Keratinocyte (primary cell): ENCODE data around the gene RIN3.

Source experiments
- EZH2 ChIP-seq: IDR thresholded peaks from one replicate; pipeline ENCODE4 v1.6.1; 2012; ENCODE audit warnings: inconsistent platforms, mild to moderate bottlenecking, low read length, moderate library complexity
- TF ChIP-seq, protein P1 (sequence below), 3 experiments: IDR thresholded peaks in 1 of 3; conservative IDR thresholded peaks in 1 of 3; optimal IDR thresholded peaks in 1 of 3; 2 replicates in 2 of 3; 3 replicates in 1 of 3; pipeline versions ENCODE3 to v1.5.1; 2011; ENCODE audit warnings: low read length in 3 of 3, mild to moderate bottlenecking in 3 of 3, moderate library complexity in 2 of 3, control low read depth in 1 of 3, inconsistent platforms in 1 of 3; ENCODE audit not compliant: insufficient read depth in 2 of 3; ENCODE audit errors: extremely low read depth in 1 of 3

DNA sequence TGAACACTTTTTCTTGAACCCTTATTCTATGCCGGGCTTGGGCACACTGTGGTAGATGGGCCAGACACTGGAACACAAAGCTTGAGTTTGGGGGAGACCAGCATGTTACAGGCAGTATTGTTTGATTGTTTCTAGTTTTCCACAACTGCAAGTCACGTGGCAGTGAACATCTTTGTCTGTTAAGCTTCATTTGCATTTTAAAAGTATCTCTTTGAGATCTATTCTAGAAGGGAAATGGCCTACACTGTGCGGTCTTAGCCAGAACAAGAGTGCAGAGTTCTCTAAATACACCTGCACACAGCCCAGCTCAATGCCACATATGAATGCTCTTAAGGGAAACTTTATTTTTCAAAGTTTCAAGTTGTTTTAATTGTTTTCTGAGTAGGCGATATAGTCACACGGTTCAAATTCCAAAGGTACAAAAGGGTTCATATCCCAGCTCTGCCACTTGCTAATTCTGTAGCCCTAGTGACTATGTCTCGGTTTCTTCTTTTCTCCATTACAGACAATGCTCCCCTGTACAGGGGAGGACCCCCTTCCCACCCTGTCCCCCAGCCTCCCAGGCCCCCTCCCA, 24.9 kb downstream of the RIN3 start:
- TF ChIP-seq, protein P1, sequence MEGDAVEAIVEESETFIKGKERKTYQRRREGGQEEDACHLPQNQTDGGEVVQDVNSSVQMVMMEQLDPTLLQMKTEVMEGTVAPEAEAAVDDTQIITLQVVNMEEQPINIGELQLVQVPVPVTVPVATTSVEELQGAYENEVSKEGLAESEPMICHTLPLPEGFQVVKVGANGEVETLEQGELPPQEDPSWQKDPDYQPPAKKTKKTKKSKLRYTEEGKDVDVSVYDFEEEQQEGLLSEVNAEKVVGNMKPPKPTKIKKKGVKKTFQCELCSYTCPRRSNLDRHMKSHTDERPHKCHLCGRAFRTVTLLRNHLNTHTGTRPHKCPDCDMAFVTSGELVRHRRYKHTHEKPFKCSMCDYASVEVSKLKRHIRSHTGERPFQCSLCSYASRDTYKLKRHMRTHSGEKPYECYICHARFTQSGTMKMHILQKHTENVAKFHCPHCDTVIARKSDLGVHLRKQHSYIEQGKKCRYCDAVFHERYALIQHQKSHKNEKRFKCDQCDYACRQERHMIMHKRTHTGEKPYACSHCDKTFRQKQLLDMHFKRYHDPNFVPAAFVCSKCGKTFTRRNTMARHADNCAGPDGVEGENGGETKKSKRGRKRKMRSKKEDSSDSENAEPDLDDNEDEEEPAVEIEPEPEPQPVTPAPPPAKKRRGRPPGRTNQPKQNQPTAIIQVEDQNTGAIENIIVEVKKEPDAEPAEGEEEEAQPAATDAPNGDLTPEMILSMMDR (optimal IDR thresholded peaks at IDR 0.05 in 1 of 3, IDR thresholded peaks at IDR 0.05 in 1 of 3, conservative IDR thresholded peaks at IDR 0.05 in 1 of 3; ENCODE audit: extremely low read depth in 1 of 3, insufficient read depth in 2 of 3, low read length in 3 of 3): no peak
- TF ChIP-seq EZH2: no peak
